ENCODE data around the gene SLC23A2.

GRCh38 chr20:4947817-4948559, 53.3 kb downstream of the SLC23A2 start:
- TF ChIP-seq CTCF (IDR thresholded peaks at IDR 0.05) (no peak), POLR2A (IDR thresholded peaks at IDR 0.05) (no peak), EP300 (IDR thresholded peaks at IDR 0.05) (no peak)

All from sigmoid colon (tissue), 4 donors.